NB4 (cell line): Measurements from ENCODE around the gene NAT10.

ENCODE experiments used
- MYC ChIP-seq: IDR thresholded peaks from 2 replicates; pipeline ENCODE4 v1.6.1; 2011; ENCODE audit warnings: low read depth, low read length
- POLR2A ChIP-seq: IDR thresholded peaks from 2 replicates; pipeline ENCODE4 v1.6.1; 2011; ENCODE audit warnings: mild to moderate bottlenecking; ENCODE audit not compliant: insufficient read length; ENCODE audit errors: extremely low read depth
- TF ChIP-seq, protein P1 (sequence below): IDR thresholded peaks from one replicate; pipeline ENCODE4 v1.5.1; 2012; ENCODE audit warnings: low read depth, low read length
- TF ChIP-seq, protein P2 (sequence below): IDR thresholded peaks from 2 replicates; pipeline ENCODE4 v1.6.1; 2011; ENCODE audit warnings: low read depth, low read length

DNA sequence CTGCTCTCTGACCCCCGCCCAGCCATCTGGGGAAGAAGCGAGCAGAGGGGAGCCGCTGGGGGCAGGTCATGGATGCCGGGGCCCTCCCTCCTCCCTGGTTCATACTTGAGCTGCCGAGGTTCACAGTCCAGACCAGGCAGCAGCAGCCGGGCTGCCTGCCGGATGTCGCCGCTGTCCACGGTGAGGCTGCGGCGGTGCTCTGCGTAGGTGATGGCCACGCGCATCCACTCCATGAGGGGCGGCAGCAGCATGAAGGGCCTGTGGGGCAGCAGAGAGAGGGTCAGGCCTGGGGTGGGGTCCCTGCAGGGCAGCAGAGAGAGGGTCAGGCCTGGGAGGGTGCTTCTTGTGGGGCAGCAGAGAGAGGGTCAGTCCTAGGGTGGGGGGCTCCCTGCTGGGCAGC, 67.6 kb downstream of the NAT10 start:
- TF ChIP-seq, protein P1, sequence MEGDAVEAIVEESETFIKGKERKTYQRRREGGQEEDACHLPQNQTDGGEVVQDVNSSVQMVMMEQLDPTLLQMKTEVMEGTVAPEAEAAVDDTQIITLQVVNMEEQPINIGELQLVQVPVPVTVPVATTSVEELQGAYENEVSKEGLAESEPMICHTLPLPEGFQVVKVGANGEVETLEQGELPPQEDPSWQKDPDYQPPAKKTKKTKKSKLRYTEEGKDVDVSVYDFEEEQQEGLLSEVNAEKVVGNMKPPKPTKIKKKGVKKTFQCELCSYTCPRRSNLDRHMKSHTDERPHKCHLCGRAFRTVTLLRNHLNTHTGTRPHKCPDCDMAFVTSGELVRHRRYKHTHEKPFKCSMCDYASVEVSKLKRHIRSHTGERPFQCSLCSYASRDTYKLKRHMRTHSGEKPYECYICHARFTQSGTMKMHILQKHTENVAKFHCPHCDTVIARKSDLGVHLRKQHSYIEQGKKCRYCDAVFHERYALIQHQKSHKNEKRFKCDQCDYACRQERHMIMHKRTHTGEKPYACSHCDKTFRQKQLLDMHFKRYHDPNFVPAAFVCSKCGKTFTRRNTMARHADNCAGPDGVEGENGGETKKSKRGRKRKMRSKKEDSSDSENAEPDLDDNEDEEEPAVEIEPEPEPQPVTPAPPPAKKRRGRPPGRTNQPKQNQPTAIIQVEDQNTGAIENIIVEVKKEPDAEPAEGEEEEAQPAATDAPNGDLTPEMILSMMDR = no peak
- TF ChIP-seq POLR2A (no peak), MYC (no peak)
- TF ChIP-seq, protein P2, sequence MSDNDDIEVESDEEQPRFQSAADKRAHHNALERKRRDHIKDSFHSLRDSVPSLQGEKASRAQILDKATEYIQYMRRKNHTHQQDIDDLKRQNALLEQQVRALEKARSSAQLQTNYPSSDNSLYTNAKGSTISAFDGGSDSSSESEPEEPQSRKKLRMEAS = no peak
